ENCODE data around the gene TBC1D10B. TPM values are rescaled to one million over a fixed set of nuclear protein-coding genes. Genes with fewer than 3 reads are reported as not detected.

The TBC1D10B gene
- total and polyA plus RNA-seq, 9 of the 15 experiments (the other 6 are each of a cell fraction or from before 2014, with no cell fraction given) = 2.2 to 55.4 (median 17.5) TPM

GRCh38 chr16:30395155-30395991, 25.1 kb upstream of the TBC1D10B start, which contains the start of gene ZNF48 (continued):
- TF ChIP-seq TCF3 (CRISPR knock-in tag; IDR thresholded peaks at IDR 0.05) (peak; percentile 16; the same call in 1 of the 2 replicates), ZNF431 (CRISPR knock-in tag; IDR thresholded peaks at IDR 0.05) (no peak), HMGN3 (IDR thresholded peaks at IDR 0.05; ENCODE audit: borderline replicate concordance, extremely low read depth, insufficient read length, low read depth, low read length) (peak; percentile 60), RREB1 (CRISPR knock-in tag; IDR thresholded peaks at IDR 0.05) (no peak), MBD2 (IDR thresholded peaks at IDR 0.05; ENCODE audit: borderline replicate concordance, low read depth) (no peak), MAZ (CRISPR knock-in tag; conservative IDR thresholded peaks at IDR 0.05 in 1 of 2, IDR thresholded peaks at IDR 0.05 in 1 of 2) (peak; percentile 67 to 81; a peak in 3 of 4 replicates), SIRT6 (IDR thresholded peaks at IDR 0.05; ENCODE audit: low read depth, low read length) (no peak), GMEB1 (CRISPR knock-in tag; IDR thresholded peaks at IDR 0.05) (peak; percentile 77), GTF2E2 (tag; IDR thresholded peaks at IDR 0.05) (peak; percentile 53; the same call in 1 of the 2 replicates), SOX6 (IDR thresholded peaks at IDR 0.05) (peak; percentile 44; the same call in 1 of the 2 replicates), CHD1 (IDR thresholded peaks at IDR 0.05; ENCODE audit: low read length) (peak; percentile 34), EP400 (IDR thresholded peaks at IDR 0.05) (peak; percentile 56; the same call in 1 of the 2 replicates), ZBTB9 (CRISPR knock-in tag; IDR thresholded peaks at IDR 0.05) (peak; percentile 55; the same call in 1 of the 2 replicates), CTCF (IDR thresholded peaks at IDR 0.05 in 2 of 3, conservative IDR thresholded peaks at IDR 0.05 in 1 of 3; ENCODE audit: insufficient read depth in 2 of 3, low read depth in 1 of 3, low read length in 3 of 3) (peak; percentile 12 to 55 (median 38); a peak in 3 of 6 replicates), ZNF263 (CRISPR knock-in tag; IDR thresholded peaks at IDR 0.05; ENCODE audit: borderline replicate concordance) (no peak; the same call in 1 of the 2 replicates), ZEB2 (IDR thresholded peaks at IDR 0.05) (peak; percentile 77)

All from K562 (cell line).